HT1080 (cell line): ENCODE data around the gene DNAJB13. TPM values are rescaled to one million over a fixed set of nuclear protein-coding genes. Genes with fewer than 3 reads are reported as not detected.

Source experiments
- DNase-seq: peaks from one replicate; pipeline ENCODE4 v3.0.0-alpha.2; 2015; ENCODE audit warnings: low read depth
- total RNA-seq: library from RNA; depleted of rRNA; stranded (reverse); fragments of >200 nt; shearing (Covaris generic); gene quantifications from 2 replicates; pipeline ENCODE4 v1.2.3, GENCODE V29; 2014; rRNA removed

The DNAJB13 gene
- total RNA-seq, 1 experiment from 2014 or later: 0.13 TPM

- no peak for DNase-seq
Measured at GRCh38 chr11:74012074-74012809, 61.4 kb downstream of the DNAJB13 start.

- no peak for DNase-seq
Measured at GRCh38 chr11:74013141-74013540, 62.3 kb downstream of the DNAJB13 start.

- no peak for DNase-seq
Measured at GRCh38 chr11:74014880-74015279, 64.1 kb downstream of the DNAJB13 start.

- DNase-seq: no peak
Measured at GRCh38 chr11:74015919-74016684, 65.3 kb downstream of the DNAJB13 start.

GRCh38 chr11:74017631-74018030 lies 66.8 kb downstream of the DNAJB13 start:
- DNase-seq: no peak

GRCh38 chr11:74018331-74019005 lies 67.6 kb downstream of the DNAJB13 start:
- no peak for DNase-seq

GRCh38 chr11:74019104-74019738 lies 68.4 kb downstream of the DNAJB13 start:
- no peak for DNase-seq

GRCh38 chr11:74019860-74020259 lies 69.0 kb downstream of the DNAJB13 start:
- DNase-seq: no peak

Other genes with a start within 250 kb of the DNAJB13 start
- gene RAB6A, start 190.0 kb upstream of the DNAJB13 start, total RNA-seq: 45.9 and 59.7 TPM in 2 replicates
- gene MRPL48, start 163.2 kb upstream of the DNAJB13 start, total RNA-seq: 64.8 and 69.1 TPM in 2 replicates
- 170 and 188 TPM in 2 replicates for gene COA4, start 74.2 kb upstream of the DNAJB13 start, total RNA-seq
- 8.2 and 14.9 TPM in 2 replicates for gene PAAF1, start 74.0 kb upstream of the DNAJB13 start, total RNA-seq
- gene UCP2, start 31.8 kb downstream of the DNAJB13 start, total RNA-seq: not detected in 2 replicates
- 0.29 and 0.43 TPM in 2 replicates for gene UCP3, start 58.1 kb downstream of the DNAJB13 start, total RNA-seq
- gene C2CD3, start 220.0 kb downstream of the DNAJB13 start, total RNA-seq: 11.9 and 20.5 TPM in 2 replicates
- 44.0 and 53.1 TPM in 2 replicates for gene PPME1, start 220.3 kb downstream of the DNAJB13 start, total RNA-seq